Nephron (organoid): ENCODE measurements around the gene PHF24.

Experiments
- H3K27ac Mint-ChIP-seq, 3 experiments: 2 replicates each; pipeline ENCODE4 v1.8.0; 2020; ENCODE audit warnings: mixed read lengths in 3 of 3, mild to moderate bottlenecking in 2 of 3, moderate library complexity in 1 of 3
- H3K27me3 Mint-ChIP-seq: 2 replicates; pipeline ENCODE4 v1.8.0; 2021; ENCODE audit warnings: low read depth, mild to moderate bottlenecking, moderate library complexity, mixed read lengths
- H3K36me3 Mint-ChIP-seq: 2 replicates; pipeline ENCODE4 v1.8.0; 2020; ENCODE audit warnings: low read depth, mixed read lengths
- H3K4me1 Mint-ChIP-seq: 2 replicates; pipeline ENCODE4 v1.8.0; 2020; ENCODE audit warnings: mixed read lengths
- H3K4me3 Mint-ChIP-seq, 3 experiments: 2 replicates each; pipeline ENCODE4 v1.8.0; 2020; ENCODE audit warnings: mild to moderate bottlenecking in 3 of 3, mixed read lengths in 3 of 3, moderate library complexity in 2 of 3
- H3K9me3 Mint-ChIP-seq: 2 replicates; pipeline ENCODE4 v1.8.0; 2020; ENCODE audit warnings: mixed read lengths
- CTCF ChIP-seq, 3 experiments: fragments of 200-600 bp; sonication (generic); IDR thresholded peaks; one replicate each; pipeline ENCODE4 v1.5.0; 2021; ENCODE audit warnings: antibody characterized with exemption in 3 of 3; ENCODE audit not compliant: unreplicated experiment in 3 of 3

Gene PHF24

GRCh38 chr9:34994900-34995669 lies 37.0 kb downstream of the PHF24 start:
- Mint-ChIP-seq H3K27me3 (no peaks in the 10 kb centered on the region), H3K4me3 (peak overlapping the region in 2 of 3 experiments; percentile 21 to 60), H3K36me3 (peaks cover 6% of the 10 kb centered on the region), H3K4me1 (peaks cover 52% of the 10 kb centered on the region), H3K27ac (peak overlapping the region; percentile 82 to 84 (median 84)), H3K9me3 (no peaks in the 10 kb centered on the region)
- TF ChIP-seq CTCF (IDR thresholded peaks at IDR 0.05; ENCODE audit: unreplicated experiment in 3 of 3), result no peak

GRCh38 chr9:34995670-34996060 lies 37.6 kb downstream of the PHF24 start:
- peaks cover 6% of the 10 kb centered on the region for H3K36me3 Mint-ChIP-seq
- H3K27ac Mint-ChIP-seq, result peak overlapping the region in 2 of 3 experiments; percentile 84
- no peak for TF ChIP-seq CTCF (IDR thresholded peaks at IDR 0.05; ENCODE audit: unreplicated experiment in 3 of 3)
- peaks cover 51% of the 10 kb centered on the region for H3K4me1 Mint-ChIP-seq
- H3K27me3 Mint-ChIP-seq, result no peaks in the 10 kb centered on the region
- H3K9me3 Mint-ChIP-seq, result no peaks in the 10 kb centered on the region
- H3K4me3 Mint-ChIP-seq, result peak overlapping the region in 1 of 3 experiments; percentile 60

GRCh38 chr9:34996181-34996904 lies 38.3 kb downstream of the PHF24 start:
- peaks cover 6% of the 10 kb centered on the region for H3K36me3 Mint-ChIP-seq
- H3K4me3 Mint-ChIP-seq, result no peak overlapping the region
- H3K27ac Mint-ChIP-seq, result peak overlapping the region; percentile 42 to 92 (median 88)
- TF ChIP-seq CTCF (IDR thresholded peaks at IDR 0.05; ENCODE audit: unreplicated experiment in 3 of 3), result no peak
- H3K27me3 Mint-ChIP-seq, result no peaks in the 10 kb centered on the region
- peaks cover 45% of the 10 kb centered on the region for H3K4me1 Mint-ChIP-seq
- H3K9me3 Mint-ChIP-seq, result no peaks in the 10 kb centered on the region

GRCh38 chr9:34996905-34997279 lies 38.8 kb downstream of the PHF24 start:
- peaks cover 6% of the 10 kb centered on the region for H3K36me3 Mint-ChIP-seq
- peaks cover 43% of the 10 kb centered on the region for H3K4me1 Mint-ChIP-seq
- peak overlapping the region; percentile 42 to 92 (median 88) for H3K27ac Mint-ChIP-seq
- H3K27me3 Mint-ChIP-seq, result no peaks in the 10 kb centered on the region
- TF ChIP-seq CTCF (IDR thresholded peaks at IDR 0.05; ENCODE audit: unreplicated experiment in 3 of 3), result no peak
- H3K9me3 Mint-ChIP-seq, result no peaks in the 10 kb centered on the region
- peak overlapping the region in 1 of 3 experiments; percentile 49 for H3K4me3 Mint-ChIP-seq

GRCh38 chr9:34997379-34997781 lies 39.3 kb downstream of the PHF24 start:
- no peak for TF ChIP-seq CTCF (IDR thresholded peaks at IDR 0.05; ENCODE audit: unreplicated experiment in 3 of 3)
- Mint-ChIP-seq H3K9me3 (no peaks in the 10 kb centered on the region), H3K27me3 (no peaks in the 10 kb centered on the region), H3K4me1 (peaks cover 38% of the 10 kb centered on the region), H3K27ac (peak overlapping the region; percentile 42 to 92 (median 88)), H3K36me3 (peaks cover 6% of the 10 kb centered on the region), H3K4me3 (peak overlapping the region in 1 of 3 experiments; percentile 8)
